DMS53 treated with DMSO at 0.1 percent for 48 hours (cell line): ENCODE data around the gene RITA1.
A peak's percentile ranks its signal among the peaks of the same experiment; 100 is the strongest.
"Not testable (repeated sequence)": the region's sequence is repeated elsewhere in the genome, so short reads cannot be mapped to it uniquely, and the experiment has no call there.

Source experiments
- DNase-seq: peaks from one replicate; lab custom pipeline; 2025; ENCODE audit not compliant: unreplicated experiment; lab: John Stamatoyannopoulos, UW

The RITA1 gene

GRCh38 chr12:113201187-113202177 is 16.0 kb downstream of the RITA1 start:
- DNase-seq = no peak

GRCh38 chr12:113202300-113203075 is 17.0 kb downstream of the RITA1 start:
- no peak for DNase-seq

GRCh38 chr12:113203852-113204760 is 18.6 kb downstream of the RITA1 start:
- no peak for DNase-seq

- no peak for DNase-seq
Observed at GRCh38 chr12:113204804-113205203, 19.3 kb downstream of the RITA1 start.

DNA sequence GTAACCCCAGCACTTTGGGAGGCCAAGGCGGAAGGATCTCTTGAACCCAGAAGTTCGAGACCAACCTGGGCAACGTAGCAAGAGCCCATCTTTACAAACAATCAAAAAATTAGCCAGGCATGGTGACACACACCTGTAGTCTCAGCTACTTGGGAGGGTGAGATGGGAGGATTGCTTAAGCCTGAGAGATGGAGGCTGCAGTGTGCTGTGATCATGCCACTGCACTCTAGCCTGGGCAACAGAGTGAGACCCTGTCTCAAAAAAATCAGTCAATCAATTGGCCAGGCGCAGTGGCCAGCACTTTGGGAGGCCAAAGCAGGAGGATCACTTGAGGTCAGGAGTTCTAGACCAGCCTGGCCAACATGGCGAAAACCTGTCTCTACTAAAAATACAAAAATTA is 21.3 kb downstream of the RITA1 start:
- DNase-seq = not testable (repeated sequence)

DNA sequence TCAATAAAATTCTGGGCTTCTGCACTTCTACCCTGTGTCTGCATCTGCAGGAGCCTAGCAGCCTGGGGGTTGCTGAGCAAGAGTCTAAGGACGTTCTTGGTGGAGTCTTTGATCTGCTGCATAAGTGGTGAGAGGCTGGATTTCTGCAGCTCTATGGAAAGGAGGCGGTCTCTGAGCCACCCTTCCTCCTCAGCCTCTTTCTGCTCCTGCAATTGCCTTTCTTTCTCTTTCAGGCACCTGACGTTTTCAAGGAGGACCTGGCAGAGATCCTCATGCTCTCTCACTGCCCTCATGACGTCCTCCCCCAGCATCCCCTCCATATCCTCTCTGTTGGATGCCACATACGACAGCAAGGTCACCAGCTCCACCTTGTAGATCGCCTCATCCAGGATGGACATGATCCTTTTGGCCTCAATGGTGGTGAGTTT is 22.1 kb downstream of the RITA1 start:
- DNase-seq = no peak

DNA sequence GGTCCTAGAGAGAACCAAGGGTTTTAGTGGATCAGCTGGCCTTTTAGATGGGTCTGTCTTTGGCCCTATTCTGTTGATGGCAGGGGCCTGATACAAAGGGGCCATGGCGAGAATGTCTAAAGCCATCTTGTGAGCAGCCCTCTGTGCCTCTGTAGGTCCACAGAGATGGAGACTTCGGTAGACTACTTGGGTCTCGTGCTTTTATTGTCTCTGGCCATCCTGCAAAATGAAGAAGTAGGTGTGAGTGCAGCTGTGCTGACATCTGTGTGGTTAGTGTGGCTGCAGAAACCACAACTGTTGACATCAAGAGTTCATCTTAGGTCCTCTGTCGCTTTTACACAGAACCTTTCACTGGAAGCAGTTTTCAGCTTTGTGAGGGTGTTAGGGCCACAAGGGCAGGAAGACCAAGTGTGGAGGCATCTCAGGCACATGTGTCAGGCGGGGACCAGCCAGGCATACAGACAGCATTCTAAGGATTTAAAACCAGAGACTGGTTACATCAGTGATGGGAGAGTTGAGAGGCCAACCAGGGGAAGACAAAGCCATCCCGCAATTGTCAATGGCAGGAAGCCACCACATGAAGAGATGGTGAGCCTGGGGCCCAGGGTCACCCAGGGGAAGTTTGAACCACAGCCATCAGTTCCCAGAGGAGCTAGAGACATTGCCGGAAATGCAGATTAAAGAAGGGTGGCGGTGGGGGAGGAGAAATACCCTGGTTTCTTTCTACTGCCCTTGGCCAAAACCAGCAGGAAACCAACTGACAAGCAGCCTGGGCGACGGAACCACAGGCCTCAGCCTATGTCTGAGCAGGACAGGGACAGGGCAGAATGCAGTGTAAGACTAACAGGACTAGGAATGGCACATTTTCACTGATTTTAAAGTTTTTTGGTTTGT is 22.8 kb downstream of the RITA1 start:
- DNase-seq = no peak

- DNase-seq = no peak
Observed at GRCh38 chr12:113211160-113211559, 25.6 kb downstream of the RITA1 start.

DNA sequence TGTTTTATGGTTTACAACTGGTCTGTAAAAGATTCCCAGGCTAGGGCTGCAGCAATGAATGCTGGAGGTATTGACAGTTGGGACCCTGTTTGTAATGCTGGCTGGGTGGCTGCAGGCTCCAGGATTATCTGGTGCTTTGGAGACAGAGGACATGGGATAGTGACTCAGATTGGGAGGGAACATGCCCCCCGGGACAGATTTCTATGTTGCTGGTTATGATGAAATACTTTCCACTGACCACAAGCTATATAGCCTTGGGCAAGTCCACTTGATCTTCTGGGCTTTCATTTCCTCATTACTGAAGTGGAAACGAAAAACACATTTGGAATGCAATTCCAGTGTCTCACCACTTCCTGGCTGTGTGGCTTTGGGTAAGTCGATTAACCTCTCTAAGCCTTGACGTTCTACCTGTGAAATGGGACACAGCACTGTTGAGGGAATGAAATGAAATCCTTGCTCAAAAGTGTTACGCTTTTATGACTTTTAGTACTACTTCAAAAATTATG is 29.4 kb downstream of the RITA1 start:
- DNase-seq = no peak

DNA sequence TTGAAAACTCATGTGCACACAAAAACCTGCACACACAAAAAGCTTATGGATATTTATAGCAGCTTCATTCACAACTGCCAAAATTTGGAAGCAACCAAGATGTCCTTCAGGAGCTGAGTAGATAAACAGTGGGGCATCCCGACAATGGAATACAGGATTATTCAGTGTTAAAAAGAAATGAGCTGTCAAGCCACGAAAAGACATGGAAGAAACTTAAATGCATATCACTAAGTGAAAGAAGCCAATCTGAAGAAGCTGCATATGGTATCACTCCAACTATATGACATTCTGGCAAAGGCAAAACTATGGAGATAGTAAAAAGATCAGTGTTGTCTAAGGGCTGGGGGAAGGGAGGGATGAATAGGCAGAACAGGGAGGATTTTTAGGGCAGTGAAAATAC is 30.5 kb downstream of the RITA1 start:
- DNase-seq = no peak

DNA sequence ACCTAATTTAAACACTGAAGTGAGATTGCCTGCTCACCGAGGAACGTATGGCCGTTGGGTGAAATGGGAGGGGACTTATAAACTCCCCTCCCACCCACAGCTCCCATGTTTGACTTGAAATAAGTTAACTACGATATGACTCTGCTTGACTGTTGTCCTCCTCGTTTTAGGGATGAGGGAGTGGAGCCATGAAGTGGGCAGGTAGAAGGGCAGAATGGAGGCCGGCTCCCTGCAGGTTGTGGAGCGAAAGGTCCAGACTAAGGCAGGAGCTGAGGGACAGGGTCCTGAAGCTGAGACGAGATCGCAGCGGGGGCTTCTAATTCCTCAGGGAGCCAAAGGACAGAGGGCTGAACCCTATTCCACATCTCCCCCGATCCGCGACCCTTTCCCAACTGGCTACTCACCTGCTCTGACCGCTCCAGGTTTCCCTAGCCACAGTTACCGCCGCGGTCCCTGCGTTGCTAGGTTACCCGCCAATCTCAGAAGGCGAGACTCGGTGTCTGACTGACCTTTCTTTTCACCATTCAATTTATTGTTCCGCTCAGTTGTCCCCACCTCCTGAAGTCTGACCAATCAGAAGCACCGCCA is 35.2 kb downstream of the RITA1 start:
- DNase-seq = peak; percentile 74

DNA sequence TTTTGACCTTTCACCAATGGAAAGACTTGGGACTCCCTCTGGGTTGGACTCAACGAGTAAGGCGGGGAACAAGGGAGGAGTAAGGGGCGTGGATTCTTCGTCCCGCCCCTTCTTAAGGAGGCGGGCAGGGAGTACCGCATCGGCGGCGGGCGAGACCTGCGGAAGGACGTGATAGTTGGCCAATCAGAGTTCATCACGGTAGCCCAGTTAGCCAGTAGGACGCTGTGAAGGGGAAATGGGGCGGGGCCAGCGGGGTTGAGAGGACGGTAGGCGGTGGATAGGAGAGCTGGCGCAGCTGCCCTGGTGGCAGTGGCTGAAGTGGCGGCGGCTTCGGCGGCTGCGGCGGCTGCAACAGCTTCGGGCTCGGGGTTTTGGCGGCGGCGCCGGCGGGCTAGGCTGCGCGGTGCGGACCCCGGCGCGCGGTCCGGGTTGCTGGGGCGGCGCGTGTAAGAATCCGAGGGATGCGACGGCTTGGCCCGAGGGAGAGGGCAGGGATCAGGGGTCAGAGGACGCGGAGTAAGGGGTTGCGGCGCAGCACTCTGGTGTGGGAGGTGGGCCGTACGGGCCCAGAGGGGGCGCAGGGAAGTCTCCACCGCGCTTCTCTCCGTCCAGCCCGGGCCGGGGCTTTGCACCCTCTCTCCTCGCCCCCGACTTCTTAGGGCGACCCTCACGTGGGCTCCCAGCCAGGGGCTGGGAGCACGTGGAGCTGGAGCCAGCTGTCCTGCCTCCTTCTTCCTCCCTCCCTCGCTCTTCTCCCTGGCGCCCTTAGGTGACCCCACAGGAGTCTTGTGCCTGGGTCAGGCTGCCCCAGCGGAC is 35.9 kb downstream of the RITA1 start, which contains the start of gene TPCN1:
Gene TPCN1, plus strand, starts transcription at position 284 of the 816 bp plus-strand sequence. CDS start 5,389 bp downstream, outside the sequence.
- DNase-seq = peak; percentile 100

DNA sequence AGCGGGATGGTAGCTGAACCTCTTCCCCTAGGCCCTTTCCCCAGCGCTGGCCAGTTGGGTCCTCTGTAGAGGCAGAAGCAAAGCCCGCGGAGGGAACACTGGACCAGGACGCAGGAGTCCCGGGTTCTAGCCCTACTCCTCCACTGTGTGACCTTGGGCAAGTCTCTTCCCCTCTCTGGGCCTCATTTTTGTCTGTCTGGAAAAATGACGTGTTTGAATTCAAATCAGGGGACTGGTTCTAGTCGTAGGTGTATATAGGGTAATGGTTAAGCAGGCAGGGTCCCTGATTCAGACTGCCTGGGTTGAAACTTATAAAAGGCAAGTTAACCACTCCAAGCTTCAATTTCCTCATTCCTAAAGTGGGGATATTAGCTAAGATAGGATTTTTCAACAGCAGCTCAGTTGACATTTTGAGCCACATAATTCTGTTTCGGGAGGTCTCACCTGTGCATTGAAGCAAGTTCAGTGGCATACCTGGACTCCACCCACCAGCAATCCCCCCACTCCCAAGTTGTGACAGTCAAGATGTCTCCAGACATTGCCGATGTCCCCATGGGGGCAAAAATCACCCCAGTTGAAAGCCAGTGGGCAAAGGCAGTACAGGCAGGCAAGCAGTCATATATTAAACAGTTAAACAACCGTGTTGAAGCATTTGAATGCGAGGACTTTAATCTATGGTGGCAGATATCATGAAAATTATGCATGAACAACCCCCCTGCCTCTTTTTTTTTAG is 36.6 kb downstream of the RITA1 start:
- no peak for DNase-seq

GRCh38 chr12:113222730-113223531 is 37.4 kb downstream of the RITA1 start:
- DNase-seq = peak; percentile 97

GRCh38 chr12:113224955-113225354 is 39.4 kb downstream of the RITA1 start:
- no peak for DNase-seq

GRCh38 chr12:113226696-113227568 is 41.4 kb downstream of the RITA1 start:
- no peak for DNase-seq
